ENCODE measurements around the gene ZNHIT2. TPM values are rescaled to one million over a fixed set of nuclear protein-coding genes. Genes with fewer than 3 reads are reported as not detected.

ZNHIT2 gene
- total and polyA plus RNA-seq, 2 of the 13 experiments (the other 11 are each of a cell fraction or from before 2014, with no cell fraction given): 1.1 to 6.5 TPM

DNA sequence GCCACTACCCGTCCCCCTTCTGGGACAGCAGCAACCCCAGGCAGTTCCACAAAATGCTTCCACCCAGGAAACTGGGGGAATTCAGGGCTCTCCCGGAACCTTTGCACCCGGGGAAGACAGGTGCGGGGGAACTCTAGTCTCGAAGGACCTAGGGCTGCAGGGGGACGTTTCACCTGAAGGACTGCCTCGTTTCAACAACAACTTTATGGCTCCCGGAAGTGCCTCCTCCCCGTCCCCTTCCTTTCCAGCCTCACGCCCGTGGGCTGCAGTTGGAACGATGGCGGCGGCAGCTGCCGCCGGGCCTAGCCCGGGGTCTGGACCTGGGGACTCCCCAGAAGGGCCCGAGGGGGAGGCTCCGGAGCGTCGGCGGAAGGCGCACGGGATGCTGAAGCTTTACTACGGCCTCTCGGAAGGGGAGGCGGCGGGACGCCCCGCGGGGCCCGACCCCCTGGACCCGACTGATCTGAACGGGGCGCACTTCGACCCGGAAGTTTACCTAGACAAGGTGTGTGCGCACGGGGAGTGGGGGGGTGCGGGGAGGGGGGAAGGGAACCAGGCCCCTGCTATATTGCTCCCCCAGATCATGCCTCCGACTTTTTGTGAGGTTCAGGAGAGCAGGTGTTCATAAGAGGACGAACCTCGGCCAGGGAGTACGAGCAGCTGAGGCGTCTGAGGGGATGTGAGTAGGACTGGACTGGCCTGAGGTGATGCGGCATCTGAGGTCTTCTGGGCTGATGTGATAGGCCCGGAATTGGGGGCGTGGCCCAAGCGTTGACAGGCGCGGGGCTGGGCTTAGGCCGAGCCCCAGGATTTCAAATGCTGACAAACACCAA is 21.3 kb downstream of the ZNHIT2 start, which contains the start of gene VPS51 (continued):
- TF ChIP-seq ZBTB43 (CRISPR knock-in tag; conservative IDR thresholded peaks at IDR 0.05): no peak; the same call in 1 of the 2 replicates
- TF ChIP-seq ZNF350 (CRISPR knock-in tag; IDR thresholded peaks at IDR 0.05; ENCODE audit: borderline replicate concordance, low read depth): peak; percentile 90
- TF ChIP-seq ZNF331 (CRISPR knock-in tag; IDR thresholded peaks at IDR 0.05): peak; percentile 83
- peak; percentile 72; the same call in 1 of the 2 replicates for TF ChIP-seq ZZZ3 (CRISPR knock-in tag; IDR thresholded peaks at IDR 0.05; ENCODE audit: borderline replicate concordance)
- TF ChIP-seq SRSF1 (optimal IDR thresholded peaks at IDR 0.05; ENCODE audit: low read depth, low read length): no peak
- peak; percentile 91 for TF ChIP-seq ZSCAN22 (CRISPR knock-in tag; IDR thresholded peaks at IDR 0.05)
- no peak; the same call in 1 of the 2 replicates for TF ChIP-seq ZC3H4 (CRISPR knock-in tag; IDR thresholded peaks at IDR 0.05; ENCODE audit: borderline replicate concordance)
- peak; percentile 83; the same call in 1 of the 2 replicates for TF ChIP-seq REPIN1 (CRISPR knock-in tag; IDR thresholded peaks at IDR 0.05; ENCODE audit: borderline replicate concordance, low read depth)
- TF ChIP-seq MAZ (IDR thresholded peaks at IDR 0.05; ENCODE audit: borderline replicate concordance, low read depth, low read length): peak; percentile 97
- TF ChIP-seq MAZ (CRISPR knock-in tag; IDR thresholded peaks at IDR 0.05; ENCODE audit: low read depth): peak; percentile 92
- TF ChIP-seq ATF6 (CRISPR knock-in tag; conservative IDR thresholded peaks at IDR 0.05): no peak
- peak; percentile 31; the same call in 1 of the 2 replicates for TF ChIP-seq SIX1 (CRISPR knock-in tag; IDR thresholded peaks at IDR 0.05; ENCODE audit: borderline replicate concordance)
- TF ChIP-seq KMT2B (CRISPR knock-in tag; IDR thresholded peaks at IDR 0.05): peak; percentile 86
- TF ChIP-seq ETV6 (CRISPR knock-in tag; conservative IDR thresholded peaks at IDR 0.05): peak; percentile 52; the same call in 1 of the 2 replicates
- TF ChIP-seq EZH2 (conservative IDR thresholded peaks at IDR 0.05; ENCODE audit: low read depth, low read length): no peak
- TF ChIP-seq ZNF446 (CRISPR knock-in tag; IDR thresholded peaks at IDR 0.05): no peak
- no peak for TF ChIP-seq ZNF790 (CRISPR knock-in tag; IDR thresholded peaks at IDR 0.05; ENCODE audit: borderline replicate concordance)
- 0 out of 2 replicates have a peak, but pooled peaks have one; percentile 64 for TF ChIP-seq STAT5B (CRISPR knock-in tag; IDR thresholded peaks at IDR 0.05)
- TF ChIP-seq ZNF703 (CRISPR knock-in tag; IDR thresholded peaks at IDR 0.05; ENCODE audit: borderline replicate concordance): no peak; the same call in 1 of the 2 replicates
- TF ChIP-seq HDAC2 (CRISPR knock-in tag; IDR thresholded peaks at IDR 0.05): peak; percentile 92; the same call in 1 of the 2 replicates
- TF ChIP-seq, protein P1, sequence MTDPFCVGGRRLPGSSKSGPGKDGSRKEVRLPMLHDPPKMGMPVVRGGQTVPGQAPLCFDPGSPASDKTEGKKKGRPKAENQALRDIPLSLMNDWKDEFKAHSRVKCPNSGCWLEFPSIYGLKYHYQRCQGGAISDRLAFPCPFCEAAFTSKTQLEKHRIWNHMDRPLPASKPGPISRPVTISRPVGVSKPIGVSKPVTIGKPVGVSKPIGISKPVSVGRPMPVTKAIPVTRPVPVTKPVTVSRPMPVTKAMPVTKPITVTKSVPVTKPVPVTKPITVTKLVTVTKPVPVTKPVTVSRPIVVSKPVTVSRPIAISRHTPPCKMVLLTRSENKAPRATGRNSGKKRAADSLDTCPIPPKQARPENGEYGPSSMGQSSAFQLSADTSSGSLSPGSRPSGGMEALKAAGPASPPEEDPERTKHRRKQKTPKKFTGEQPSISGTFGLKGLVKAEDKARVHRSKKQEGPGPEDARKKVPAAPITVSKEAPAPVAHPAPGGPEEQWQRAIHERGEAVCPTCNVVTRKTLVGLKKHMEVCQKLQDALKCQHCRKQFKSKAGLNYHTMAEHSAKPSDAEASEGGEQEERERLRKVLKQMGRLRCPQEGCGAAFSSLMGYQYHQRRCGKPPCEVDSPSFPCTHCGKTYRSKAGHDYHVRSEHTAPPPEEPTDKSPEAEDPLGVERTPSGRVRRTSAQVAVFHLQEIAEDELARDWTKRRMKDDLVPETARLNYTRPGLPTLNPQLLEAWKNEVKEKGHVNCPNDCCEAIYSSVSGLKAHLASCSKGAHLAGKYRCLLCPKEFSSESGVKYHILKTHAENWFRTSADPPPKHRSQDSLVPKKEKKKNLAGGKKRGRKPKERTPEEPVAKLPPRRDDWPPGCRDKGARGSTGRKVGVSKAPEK (CRISPR knock-in tag; IDR thresholded peaks at IDR 0.05; ENCODE audit: borderline replicate concordance): no peak
- peak; percentile 51; the same call in 1 of the 2 replicates for TF ChIP-seq ATF3 (CRISPR knock-in tag; IDR thresholded peaks at IDR 0.05)
